ENCODE results near the gene ADRB1.

The ADRB1 gene

GRCh38 chr10:114017873-114018272 is 25.8 kb upstream of the ADRB1 start:
- no peak overlapping the region for H3K4me3 ChIP-seq (ENCODE audit: low read depth, low read length)
- DNase-seq (ENCODE audit: low read depth, low spot score): no peak
- in situ Hi-C loops (cut with HindIII; ENCODE audit: low sequenced_read_pairs): no loop called here
- no peak for TF ChIP-seq CTCF (IDR thresholded peaks at IDR 0.05; ENCODE audit: low read depth, low read length)

- DNase-seq (ENCODE audit: low read depth, low spot score): no peak
- in situ Hi-C loops (cut with HindIII; ENCODE audit: low sequenced_read_pairs): no loop called here
- no peak for TF ChIP-seq CTCF (IDR thresholded peaks at IDR 0.05; ENCODE audit: low read depth, low read length)
Measured at GRCh38 chr10:114019226-114019625, 24.4 kb upstream of the ADRB1 start.

GRCh38 chr10:114021154-114021553 is 22.5 kb upstream of the ADRB1 start:
- TF ChIP-seq CTCF (IDR thresholded peaks at IDR 0.05; ENCODE audit: low read depth, low read length): no peak
- no peak for DNase-seq (ENCODE audit: low read depth, low spot score)
- in situ Hi-C loops (cut with HindIII; ENCODE audit: low sequenced_read_pairs): no loop called here
- H3K4me3 ChIP-seq (ENCODE audit: low read depth, low read length): no peak overlapping the region

More at GRCh38 chr10:114019226-114019625, 24.4 kb upstream of the ADRB1 start:
- no peak overlapping the region for H3K4me3 ChIP-seq (ENCODE audit: low read depth, low read length)

GRCh38 chr10:114021717-114022680 is 21.7 kb upstream of the ADRB1 start:
- in situ Hi-C loops (cut with HindIII; ENCODE audit: low sequenced_read_pairs): no loop called here
- no peak for TF ChIP-seq CTCF (IDR thresholded peaks at IDR 0.05; ENCODE audit: low read depth, low read length)
- H3K4me3 ChIP-seq (ENCODE audit: low read depth, low read length): no peak overlapping the region
- peak; percentile 19 for DNase-seq (ENCODE audit: low read depth, low spot score)

- no peak overlapping the region for H3K4me3 ChIP-seq (ENCODE audit: low read depth, low read length)
- in situ Hi-C loops (cut with HindIII; ENCODE audit: low sequenced_read_pairs): no loop called here
- peak; percentile 64 for DNase-seq (ENCODE audit: low read depth, low spot score)
- TF ChIP-seq CTCF (IDR thresholded peaks at IDR 0.05; ENCODE audit: low read depth, low read length): no peak
Measured at GRCh38 chr10:114022766-114023597, 20.7 kb upstream of the ADRB1 start.

DNA sequence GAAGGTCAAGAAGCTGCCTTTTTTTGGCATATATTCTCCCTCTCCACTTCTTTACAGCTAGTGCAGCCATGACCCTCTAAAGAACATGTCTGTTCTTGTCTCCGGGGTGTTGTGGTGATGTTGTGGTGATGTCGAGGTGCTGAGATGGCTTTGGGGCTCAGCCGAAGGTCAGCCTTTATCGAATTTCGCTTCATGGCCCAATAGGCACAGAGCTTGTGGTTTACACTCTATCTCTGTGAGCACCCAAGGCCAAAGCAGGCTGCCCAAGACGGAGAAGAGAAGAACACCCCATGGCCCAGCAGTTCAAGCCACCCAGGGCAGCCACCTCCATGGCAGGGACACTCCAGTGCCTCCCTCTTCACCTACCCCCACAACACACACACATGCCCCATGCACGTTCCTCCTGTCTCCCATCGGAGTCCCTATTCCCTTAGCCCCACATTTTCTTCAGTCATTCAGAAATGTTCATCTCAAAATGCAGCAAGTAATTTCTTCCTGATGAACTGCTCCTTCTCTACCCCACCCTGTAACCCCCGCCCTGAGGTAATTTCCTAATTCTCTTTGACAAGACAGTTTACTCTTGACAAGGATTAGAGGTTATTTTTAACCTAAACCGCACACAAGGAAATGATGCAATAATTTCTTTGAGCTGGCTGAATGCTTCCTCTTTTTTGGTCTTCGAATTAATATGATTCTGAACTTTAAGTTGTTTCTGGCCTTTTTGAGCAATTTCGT is 18.6 kb upstream of the ADRB1 start:
- no peak for TF ChIP-seq CTCF (IDR thresholded peaks at IDR 0.05; ENCODE audit: low read depth, low read length)
- DNase-seq (ENCODE audit: low read depth, low spot score): peak; percentile 33
- no peak overlapping the region for H3K4me3 ChIP-seq (ENCODE audit: low read depth, low read length)
- in situ Hi-C loops (cut with HindIII; ENCODE audit: low sequenced_read_pairs): no loop called here
